Sigmoid colon (tissue), 7 donors: ENCODE measurements around the gene PSPN. TPM values are rescaled to one million over a fixed set of nuclear protein-coding genes. Genes with fewer than 3 reads are reported as not detected.

Experiments used
- DNase-seq: peaks from one replicate; pipeline ENCODE4 v3.0.0-alpha.2; 2019
- H3K27ac ChIP-seq, 4 donors: fragments of 200-600 bp; sonication (generic); one replicate each; pipeline ENCODE4 v1.5.1; 2016 to 2019; ENCODE audit warnings: mild to moderate bottlenecking in 1 of 4
- H3K27me3 ChIP-seq, 3 donors: fragments of 200-600 bp; sonication (generic); one replicate each; pipeline ENCODE4 v1.5.1; 2019; ENCODE audit warnings: mild to moderate bottlenecking in 1 of 3
- H3K36me3 ChIP-seq, 4 donors: fragments of 200-600 bp; sonication (generic); one replicate each; pipeline ENCODE4 v1.5.1; 2016 to 2019
- H3K4me1 ChIP-seq, 4 donors: fragments of 200-600 bp; sonication (generic); one replicate each; pipeline ENCODE4 v1.5.1; 2017 to 2019
- H3K4me3 ChIP-seq, 4 donors: fragments of 200-600 bp; sonication (generic); one replicate each; pipeline ENCODE4 v1.5.1; 2017 to 2019; ENCODE audit warnings: mild to moderate bottlenecking in 2 of 4, moderate library complexity in 1 of 4
- H3K9me3 ChIP-seq, 4 donors: fragments of 200-600 bp in 3 of 4; sonication (generic) in 3 of 4; one replicate each; pipeline versions ENCODE4 v1.5.1 to v1.6.1; 2013 to 2019
- EP300 ChIP-seq, 4 donors: sonication (generic); formaldehyde crosslinking; IDR thresholded peaks; one replicate each; pipeline ENCODE4 v1.6.1; 2017; ENCODE audit warnings: antibody characterized with exemption in 4 of 4
- POLR2A ChIP-seq, 2 donors: fragments of 450-650 bp; IDR thresholded peaks; one replicate each; pipeline ENCODE4 v1.6.1; 2016; ENCODE audit warnings: antibody characterized with exemption in 2 of 2, mild to moderate bottlenecking in 2 of 2, moderate library complexity in 2 of 2
- POLR2AphosphoS5 ChIP-seq, 4 donors: sonication (generic); formaldehyde crosslinking; IDR thresholded peaks; one replicate each; pipeline ENCODE4 v1.6.1; 2017; ENCODE audit warnings: antibody characterized with exemption in 4 of 4
- WGBS, 2 donors: extraction: QIAGEN DNeasy Blood & Tissue Kit; methylation state at CpG; one replicate each; pipeline ENCODE4 v1.1.7; 2013; 5-methylcytosine and 5-hydroxymethylcytosine counted together
- intact Hi-C: fragments of 100-400 bp; cut with DNase I; formaldehyde crosslinking; loops from one replicate; pipeline ENCODE4 v1.15.1; 2023
- polyA plus RNA-seq, 3 donors: library from polyadenylated mRNA; stranded (reverse); fragments of 200-250 nt; gene quantifications; one replicate each; pipeline ENCODE4 v1.2.3, GENCODE V29; 2013
- total RNA-seq, 4 donors: library from RNA; depleted of rRNA; stranded (reverse); fragments of >200 nt; gene quantifications; one replicate each; pipeline ENCODE4 v1.1.0, GENCODE V29; 2016
- TF ChIP-seq, protein P1 (sequence below), 4 experiments: fragments of 450-650 bp in 3 of 4; fragments of 200-600 bp in 1 of 4; IDR thresholded peaks; one replicate each; pipeline ENCODE4 v1.5.1; 2016 to 2019; ENCODE audit warnings: antibody characterized with exemption in 4 of 4, mild to moderate bottlenecking in 3 of 4, moderate library complexity in 2 of 4
- donor health status: healthy with polysubstance abuse.
- donor health status: Bipolar disorder and iron deficiency.
- donor health status: healthy.

PSPN gene
- total and polyA plus RNA-seq, 7 donors: 0.41 to 5.8 (median 0.71) TPM

DNA sequence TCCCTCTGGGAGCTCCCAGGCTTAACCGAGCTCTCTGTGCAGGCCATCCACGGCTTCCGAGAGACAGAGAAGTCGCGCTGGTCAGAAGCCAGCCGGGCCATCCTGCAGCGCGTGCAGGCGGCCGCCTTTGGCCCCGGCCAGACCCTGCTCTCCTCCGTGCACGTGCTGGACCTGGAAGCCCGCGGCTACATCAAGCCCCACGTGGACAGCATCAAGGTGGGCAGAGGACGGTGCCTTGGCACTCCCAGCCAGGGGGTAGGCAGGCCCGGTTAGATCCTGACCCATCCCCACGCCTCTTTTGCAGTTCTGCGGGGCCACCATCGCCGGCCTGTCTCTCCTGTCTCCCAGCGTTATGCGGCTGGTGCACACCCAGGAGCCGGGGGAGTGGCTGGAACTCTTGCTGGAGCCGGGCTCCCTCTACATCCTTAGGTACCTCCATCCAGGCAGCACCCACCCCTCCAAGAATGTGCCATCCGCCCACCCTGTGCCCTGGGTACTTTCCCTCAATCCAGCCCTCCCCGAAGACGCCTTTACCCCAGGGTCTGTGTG is 1.5 kb downstream of the PSPN start:
- peak; percentile 77 for DNase-seq
- peak overlapping the region; percentile 95 to 100 (median 100) for H3K27ac ChIP-seq

DNA sequence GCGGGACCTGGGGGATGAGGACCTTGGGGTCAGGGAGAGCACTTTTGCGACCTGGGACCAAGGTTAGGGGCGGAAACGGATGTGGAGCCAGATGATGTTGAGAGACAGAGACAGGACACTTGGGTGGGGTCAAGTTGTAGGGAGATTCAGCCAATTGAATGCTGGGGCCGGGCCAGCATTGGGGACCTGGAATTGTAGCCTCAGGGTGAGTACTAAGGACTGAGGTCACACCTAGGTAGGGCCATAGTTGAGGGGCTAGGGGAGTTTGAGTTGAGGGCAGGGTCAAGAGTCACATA is 2.0 kb downstream of the PSPN start:
- peak overlapping the region; percentile 30 to 95 (median 71) for H3K4me3 ChIP-seq
- TF ChIP-seq, protein P1, sequence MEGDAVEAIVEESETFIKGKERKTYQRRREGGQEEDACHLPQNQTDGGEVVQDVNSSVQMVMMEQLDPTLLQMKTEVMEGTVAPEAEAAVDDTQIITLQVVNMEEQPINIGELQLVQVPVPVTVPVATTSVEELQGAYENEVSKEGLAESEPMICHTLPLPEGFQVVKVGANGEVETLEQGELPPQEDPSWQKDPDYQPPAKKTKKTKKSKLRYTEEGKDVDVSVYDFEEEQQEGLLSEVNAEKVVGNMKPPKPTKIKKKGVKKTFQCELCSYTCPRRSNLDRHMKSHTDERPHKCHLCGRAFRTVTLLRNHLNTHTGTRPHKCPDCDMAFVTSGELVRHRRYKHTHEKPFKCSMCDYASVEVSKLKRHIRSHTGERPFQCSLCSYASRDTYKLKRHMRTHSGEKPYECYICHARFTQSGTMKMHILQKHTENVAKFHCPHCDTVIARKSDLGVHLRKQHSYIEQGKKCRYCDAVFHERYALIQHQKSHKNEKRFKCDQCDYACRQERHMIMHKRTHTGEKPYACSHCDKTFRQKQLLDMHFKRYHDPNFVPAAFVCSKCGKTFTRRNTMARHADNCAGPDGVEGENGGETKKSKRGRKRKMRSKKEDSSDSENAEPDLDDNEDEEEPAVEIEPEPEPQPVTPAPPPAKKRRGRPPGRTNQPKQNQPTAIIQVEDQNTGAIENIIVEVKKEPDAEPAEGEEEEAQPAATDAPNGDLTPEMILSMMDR (IDR thresholded peaks at IDR 0.05): no peak
- TF ChIP-seq POLR2A (IDR thresholded peaks at IDR 0.05): no peak
- no peak for TF ChIP-seq POLR2AphosphoS5 (IDR thresholded peaks at IDR 0.05)
- TF ChIP-seq EP300 (IDR thresholded peaks at IDR 0.05): no peak
- no peaks in the 10 kb centered on the region for H3K27me3 ChIP-seq
- WGBS, 2 donors: 33% methylated on average over 5 of the region's 5 CpGs
- intact Hi-C loops: loop anchor here (2.0 to 10.0 kb wide), 3 partner anchors 19 to 691 kb away; partner anchors contain the start of genes GTF2F1 and ZNF557
- peaks cover 0 to 25% (median 4%) of the 10 kb centered on the region in 4 donors for H3K36me3 ChIP-seq
- peak overlapping the region; percentile 95 to 100 (median 100) for H3K27ac ChIP-seq
- no peak for DNase-seq
- H3K4me1 ChIP-seq: peaks cover 4 to 29% (median 21%) of the 10 kb centered on the region in 4 donors
- H3K9me3 ChIP-seq: no peaks in the 10 kb centered on the region

More for the DNA sequence above, 1.5 kb downstream of the PSPN start:
- intact Hi-C loops: loop anchor here (5.0 to 10.0 kb wide), 2 partner anchors 53 to 691 kb away; partner anchors contain the start of gene ZNF557
- Histone ChIP-seq H3K4me1 (peaks cover 4 to 29% (median 21%) of the 10 kb centered on the region in 4 donors), H3K36me3 (peaks cover 0 to 25% (median 5%) of the 10 kb centered on the region in 4 donors), H3K9me3 (no peaks in the 10 kb centered on the region), H3K27me3 (no peaks in the 10 kb centered on the region), H3K4me3 (peak overlapping the region in 2 of 4 donors; percentile 62 to 80)
- no peak for TF ChIP-seq POLR2AphosphoS5 (IDR thresholded peaks at IDR 0.05)
- TF ChIP-seq, protein P1 (IDR thresholded peaks at IDR 0.05): no peak
- TF ChIP-seq POLR2A (IDR thresholded peaks at IDR 0.05): no peak
- no peak for TF ChIP-seq EP300 (IDR thresholded peaks at IDR 0.05)
- WGBS, 2 donors: 86 to 87% methylated on average over 29 of the region's 29 CpGs

DNA sequence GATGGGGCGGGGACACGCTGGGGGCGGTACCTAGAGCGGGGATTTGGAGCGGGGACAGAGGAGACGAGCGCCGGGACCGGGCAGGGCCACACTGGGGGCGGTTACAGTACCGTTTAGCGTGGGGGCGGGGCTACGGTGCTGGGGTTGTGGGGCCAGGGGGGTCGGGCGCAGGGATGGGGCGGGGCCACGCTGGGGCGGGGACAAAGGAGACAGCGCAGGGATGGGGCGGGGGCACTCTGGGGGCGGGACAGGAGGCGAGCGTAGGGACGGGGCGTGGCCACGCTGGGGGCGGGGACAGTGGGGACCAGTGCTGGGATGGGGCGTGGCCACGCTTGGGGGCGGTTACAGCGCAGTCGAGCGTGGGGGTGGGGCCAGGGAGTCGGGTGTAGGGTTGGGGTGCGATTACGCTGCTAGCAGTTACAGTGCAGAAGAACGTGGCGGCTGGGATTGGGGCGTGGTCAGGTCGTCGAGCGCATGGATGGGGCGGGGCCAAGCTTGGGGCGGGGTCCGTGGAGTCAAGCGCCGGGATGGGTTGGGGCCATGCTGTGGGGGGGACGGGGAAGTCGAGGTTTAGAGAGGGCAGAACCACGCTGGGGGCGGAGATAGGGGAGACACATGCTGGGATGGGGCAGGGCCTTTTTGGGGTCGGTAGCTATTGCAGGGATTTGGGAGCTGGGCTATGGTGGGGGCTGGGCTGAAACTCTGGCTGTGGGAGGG is 2.5 kb downstream of the PSPN start:
- Histone ChIP-seq H3K9me3 (no peaks in the 10 kb centered on the region), H3K27ac (peak overlapping the region; percentile 95 to 100 (median 100)), H3K4me1 (peaks cover 4 to 29% (median 18%) of the 10 kb centered on the region in 4 donors), H3K27me3 (no peaks in the 10 kb centered on the region), H3K4me3 (peak overlapping the region; percentile 62 to 98 (median 88)), H3K36me3 (peaks cover 0 to 29% (median 9%) of the 10 kb centered on the region in 4 donors)
- TF ChIP-seq EP300 (IDR thresholded peaks at IDR 0.05) (no peak), POLR2AphosphoS5 (IDR thresholded peaks at IDR 0.05) (no peak), POLR2A (IDR thresholded peaks at IDR 0.05) (no peak)
- TF ChIP-seq, protein P1 (IDR thresholded peaks at IDR 0.05): no peak
- WGBS, 2 donors: 1% methylated on average over 53 of the region's 53 CpGs
- intact Hi-C loops: loop anchor here (2.0 to 10.0 kb wide), 3 partner anchors 20 to 692 kb away; partner anchors contain the start of genes GTF2F1 and ZNF557
- peak; percentile 100 for DNase-seq

DNA sequence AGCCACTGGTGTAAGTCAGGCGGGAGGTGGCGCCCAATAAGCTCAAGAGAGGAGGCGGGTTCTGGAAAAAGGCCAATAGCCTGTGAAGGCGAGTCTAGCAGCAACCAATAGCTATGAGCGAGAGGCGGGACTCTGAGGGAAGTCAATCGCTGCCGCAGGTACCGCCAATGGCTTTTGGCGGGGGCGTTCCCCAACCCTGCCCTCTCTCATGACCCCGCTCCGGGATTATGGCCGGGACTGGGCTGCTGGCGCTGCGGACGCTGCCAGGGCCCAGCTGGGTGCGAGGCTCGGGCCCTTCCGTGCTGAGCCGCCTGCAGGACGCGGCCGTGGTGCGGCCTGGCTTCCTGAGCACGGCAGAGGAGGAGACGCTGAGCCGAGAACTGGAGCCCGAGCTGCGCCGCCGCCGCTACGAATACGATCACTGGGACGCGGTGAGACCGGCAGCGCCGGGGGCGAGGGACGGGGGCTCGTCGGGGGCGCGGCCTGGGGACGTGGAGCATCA is 3.1 kb downstream of the PSPN start, which contains the start of gene ALKBH7:
ALKBH7 (plus strand) TSS at position 201 of the 502 bp plus-strand sequence; CDS start at position 228, 27 bp downstream.
- intact Hi-C loops: loop anchor here (2.0 to 10.0 kb wide), 3 partner anchors 20 to 692 kb away; partner anchors contain the start of genes GTF2F1 and ZNF557
- WGBS, 2 donors: 0 to 1% methylated on average over 47 of the region's 47 CpGs

More for the DNA sequence above, 3.1 kb downstream of the PSPN start, which contains the start of gene ALKBH7:
- Histone ChIP-seq H3K27me3 (no peaks in the 10 kb centered on the region), H3K4me1 (peaks cover 4 to 24% (median 12%) of the 10 kb centered on the region in 4 donors), H3K27ac (peak within 1 kb of the TSS; percentile 95 to 100 (median 100)), H3K36me3 (peaks cover 0 to 35% (median 14%) of the 10 kb centered on the region in 4 donors), H3K9me3 (no peaks in the 10 kb centered on the region), H3K4me3 (peak within 1 kb of the TSS; percentile 62 to 98 (median 88))
- peak; percentile 100 for DNase-seq
- TF ChIP-seq, protein P1 (IDR thresholded peaks at IDR 0.05): no peak
- TF ChIP-seq POLR2A (IDR thresholded peaks at IDR 0.05) (peak; percentile 51 to 58), POLR2AphosphoS5 (IDR thresholded peaks at IDR 0.05) (peak; percentile 47 to 84 (median 72)), EP300 (IDR thresholded peaks at IDR 0.05) (no peak)
